ENCODE measurements around the gene ATP23. TPM values are rescaled to one million over a fixed set of nuclear protein-coding genes. Genes with fewer than 3 reads are reported as not detected.

ATP23 gene
- total RNA-seq, 1 donor from 2014 or later: 6.2 TPM

DNA sequence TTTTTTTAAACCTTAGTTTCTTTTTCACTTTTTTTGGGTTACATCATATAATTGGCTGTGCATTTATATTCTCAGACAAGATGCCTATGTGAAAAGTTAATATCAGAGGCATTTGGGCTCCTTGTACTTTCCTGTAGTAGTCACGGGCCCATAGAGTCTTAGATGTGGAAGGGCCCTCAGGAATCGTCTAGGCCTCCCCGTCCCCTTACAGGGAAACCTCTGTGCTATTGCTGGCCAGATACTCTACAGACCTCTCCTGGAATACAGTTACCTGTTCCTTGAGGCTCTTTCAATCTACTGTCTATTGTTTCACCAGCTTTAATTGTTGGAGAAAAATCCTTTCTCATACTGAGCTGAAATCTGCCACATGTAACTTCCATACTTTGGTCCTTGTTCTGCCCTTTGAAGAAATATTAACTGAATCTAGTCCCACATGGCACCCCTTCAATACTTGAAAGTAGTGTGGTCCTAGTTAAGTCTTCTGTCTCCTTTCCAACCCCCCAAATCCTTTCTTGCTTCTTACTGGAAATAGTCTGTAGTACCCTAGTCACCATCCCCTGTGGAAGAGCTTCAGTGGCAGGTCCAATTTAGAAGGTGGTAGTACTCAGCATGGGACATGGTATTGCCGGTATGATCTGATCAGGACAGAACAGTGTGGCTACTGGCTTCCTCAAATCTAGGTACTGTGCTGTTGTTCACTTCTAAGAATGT lies 3.1 kb downstream of the ATP23 start:
- intact Hi-C loops (cut with DNase I): no loop called here
- Histone ChIP-seq H3K4me1 (peaks cover 5% of the 10 kb centered on the region), H3K27me3 (no peaks in the 10 kb centered on the region), H3K27ac (no peak overlapping the region), H3K9me3 (no peaks in the 10 kb centered on the region), H3K4me3 (no peak overlapping the region), H3K36me3 (peaks cover 5% of the 10 kb centered on the region)
- ATAC-seq: no peak
- no peak for DNase-seq
- TF ChIP-seq CTCF (IDR thresholded peaks at IDR 0.05): no peak

DNA sequence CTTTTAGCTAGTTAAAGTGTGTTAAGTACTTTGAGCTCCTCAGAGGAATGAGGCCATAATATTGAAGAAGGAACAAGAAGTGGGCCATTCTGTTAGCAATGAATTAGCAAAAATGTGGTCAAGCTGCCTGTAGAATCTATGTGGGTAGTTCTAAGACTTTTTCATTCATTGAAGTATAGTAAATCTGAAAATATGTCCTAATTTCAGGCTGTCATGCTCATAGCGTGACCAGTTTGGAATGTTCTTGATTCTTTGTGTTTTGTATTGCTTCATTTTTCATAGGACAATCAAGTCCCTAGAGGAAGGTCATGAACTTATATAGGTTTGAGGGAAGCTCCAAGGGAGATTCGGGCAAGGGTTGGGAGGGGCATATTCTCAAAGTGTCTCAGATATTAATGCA lies 11.4 kb downstream of the ATP23 start:
- Histone ChIP-seq H3K36me3 (peaks cover 32% of the 10 kb centered on the region), H3K4me1 (no peaks in the 10 kb centered on the region), H3K27ac (no peak overlapping the region), H3K27me3 (no peaks in the 10 kb centered on the region), H3K4me3 (no peak overlapping the region), H3K9me3 (no peaks in the 10 kb centered on the region)
- no peak for TF ChIP-seq CTCF (IDR thresholded peaks at IDR 0.05)
- intact Hi-C loops (cut with DNase I): no loop called here
- ATAC-seq (no peak), DNase-seq (no peak)

GRCh38 chr12:57954768-57955167 lies 13.4 kb downstream of the ATP23 start:
- ATAC-seq: no peak
- no peaks in the 10 kb centered on the region for H3K9me3 ChIP-seq
- no peak overlapping the region for H3K27ac ChIP-seq
- peaks cover 28% of the 10 kb centered on the region for H3K36me3 ChIP-seq
- TF ChIP-seq CTCF (IDR thresholded peaks at IDR 0.05): no peak
- DNase-seq: no peak
- H3K27me3 ChIP-seq: no peaks in the 10 kb centered on the region
- H3K4me3 ChIP-seq: no peak overlapping the region
- intact Hi-C loops (cut with DNase I): no loop called here
- no peaks in the 10 kb centered on the region for H3K4me1 ChIP-seq

DNA sequence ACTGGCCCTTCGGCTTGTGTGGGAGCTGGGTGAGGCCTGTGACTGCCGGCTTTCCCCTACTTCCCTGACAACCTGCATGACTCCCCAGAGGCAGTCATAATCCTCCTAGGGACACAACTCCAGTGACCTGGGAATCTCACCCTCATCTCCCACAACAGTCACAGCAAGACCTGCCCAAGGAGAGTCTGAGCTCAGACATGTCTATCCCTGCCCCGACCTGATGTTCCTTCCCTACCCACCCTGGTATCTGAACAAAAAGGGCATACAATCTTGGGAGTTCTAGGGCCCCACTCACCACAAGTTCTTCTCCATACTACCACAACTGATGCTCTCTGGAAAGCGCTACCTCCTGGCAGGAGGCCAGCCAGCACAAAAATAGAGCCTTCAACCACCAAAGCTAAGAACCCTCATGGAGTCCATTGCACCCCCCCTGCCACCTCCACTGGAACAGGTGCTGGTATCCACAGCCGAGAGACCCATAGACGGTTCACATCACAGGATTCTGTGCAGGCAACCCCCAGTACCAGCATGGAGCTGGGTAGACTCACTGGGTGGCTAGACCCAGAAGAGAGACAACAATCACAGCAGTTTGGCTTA lies 16.8 kb downstream of the ATP23 start:
- peaks cover 23% of the 10 kb centered on the region for H3K36me3 ChIP-seq
- intact Hi-C loops (cut with DNase I): no loop called here
- no peak overlapping the region for H3K4me3 ChIP-seq
- H3K4me1 ChIP-seq: no peaks in the 10 kb centered on the region
- H3K27me3 ChIP-seq: no peaks in the 10 kb centered on the region
- no peaks in the 10 kb centered on the region for H3K9me3 ChIP-seq
- no peak for ATAC-seq
- TF ChIP-seq CTCF (IDR thresholded peaks at IDR 0.05): no peak
- DNase-seq: no peak
- H3K27ac ChIP-seq: no peak overlapping the region

GRCh38 chr12:57964421-57964820 lies 23.1 kb downstream of the ATP23 start:
- TF ChIP-seq CTCF (IDR thresholded peaks at IDR 0.05): no peak
- intact Hi-C loops (cut with DNase I): no loop called here
- H3K9me3 ChIP-seq: no peaks in the 10 kb centered on the region
- H3K4me3 ChIP-seq: no peak overlapping the region
- ATAC-seq (no peak), DNase-seq (no peak)
- no peaks in the 10 kb centered on the region for H3K4me1 ChIP-seq
- H3K27ac ChIP-seq: no peak overlapping the region
- H3K36me3 ChIP-seq: no peaks in the 10 kb centered on the region
- H3K27me3 ChIP-seq: no peaks in the 10 kb centered on the region

Data from upper lobe of right lung (tissue), 1 donor.